ENCODE measurements around the gene PLEKHB2. TPM values are rescaled to one million over a fixed set of nuclear protein-coding genes. Genes with fewer than 3 reads are reported as not detected.

The PLEKHB2 gene
- total and polyA plus RNA-seq, 7 donors = 28.8 to 160 (median 39.6) TPM

- H3K27ac ChIP-seq = no peak overlapping the region
- peaks cover 0 to 6% (median 0%) of the 10 kb centered on the region in 4 donors for H3K4me1 ChIP-seq
- H3K9me3 ChIP-seq = no peaks in the 10 kb centered on the region
- H3K4me3 ChIP-seq = no peak overlapping the region
- intact Hi-C loops (cut with DNase I) = no loop called here
- no peak for DNase-seq
- H3K36me3 ChIP-seq = peaks cover 4 to 83% (median 15%) of the 10 kb centered on the region in 4 donors
- 96 to 97% methylated on average over 5 of the region's 5 CpGs for WGBS, 2 donors
- TF ChIP-seq CTCF (IDR thresholded peaks at IDR 0.05) = no peak
- no peak for TF ChIP-seq POLR2A (IDR thresholded peaks at IDR 0.05)
- TF ChIP-seq EP300 (IDR thresholded peaks at IDR 0.05) = no peak
- no peak for TF ChIP-seq POLR2AphosphoS5 (IDR thresholded peaks at IDR 0.05)
- no peaks in the 10 kb centered on the region for H3K27me3 ChIP-seq
Measured at GRCh38 chr2:131142849-131143248, 37.7 kb downstream of the PLEKHB2 start.

DNA sequence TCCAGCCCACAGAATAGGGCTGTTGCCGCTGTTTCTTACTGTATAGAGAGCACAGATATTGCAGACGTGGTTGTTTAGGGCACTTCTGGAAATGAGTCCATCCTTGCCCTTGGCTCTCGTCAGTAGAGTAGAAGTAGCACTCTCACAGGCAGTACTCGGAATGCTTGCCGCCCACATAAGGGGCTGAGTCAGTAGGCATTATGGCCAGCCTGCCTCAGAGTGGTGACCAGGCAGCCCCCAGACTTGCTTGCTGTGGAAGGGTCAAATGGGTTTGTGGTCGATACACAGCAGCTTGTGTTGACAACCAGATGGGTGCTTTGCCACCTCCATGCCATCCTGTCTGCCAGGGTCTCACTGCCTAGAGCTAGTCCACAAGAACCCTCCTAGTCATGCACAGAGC, 38.7 kb downstream of the PLEKHB2 start:
- Histone ChIP-seq H3K36me3 (peaks cover 4 to 88% (median 16%) of the 10 kb centered on the region in 4 donors), H3K4me3 (no peak overlapping the region)

DNA sequence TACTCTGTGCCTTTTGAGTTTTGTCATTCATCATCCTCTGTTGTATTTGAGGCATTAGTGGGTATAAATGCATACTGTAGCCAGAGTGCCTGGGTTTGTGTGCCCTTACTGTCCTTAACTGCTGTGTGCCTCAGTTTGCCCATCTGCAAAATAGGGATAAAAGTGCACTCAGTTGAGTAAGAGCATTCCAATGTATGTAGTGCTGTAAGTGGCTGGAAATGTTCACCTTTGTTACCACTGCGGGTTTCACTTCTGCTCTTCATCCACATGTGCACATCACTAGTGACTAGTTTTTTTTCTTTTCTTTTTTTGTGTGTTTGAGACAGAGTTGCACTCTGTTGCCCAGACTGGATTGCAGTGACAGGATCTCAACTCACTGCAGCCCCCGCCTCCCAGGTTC, 39.9 kb downstream of the PLEKHB2 start:
- intact Hi-C loops (cut with DNase I) = no loop called here
- no peaks in the 10 kb centered on the region for H3K27me3 ChIP-seq
- 95 to 98% methylated on average over 2 of the region's 2 CpGs for WGBS, 2 donors
- H3K36me3 ChIP-seq = peaks cover 4 to 85% (median 15%) of the 10 kb centered on the region in 4 donors
- H3K27ac ChIP-seq = no peak overlapping the region
- DNase-seq = no peak
- H3K4me3 ChIP-seq = no peak overlapping the region
- H3K4me1 ChIP-seq = peaks cover 0 to 6% (median 0%) of the 10 kb centered on the region in 4 donors
- TF ChIP-seq POLR2A (IDR thresholded peaks at IDR 0.05) (no peak), POLR2AphosphoS5 (IDR thresholded peaks at IDR 0.05) (no peak), CTCF (IDR thresholded peaks at IDR 0.05) (no peak), EP300 (IDR thresholded peaks at IDR 0.05) (no peak)
- H3K9me3 ChIP-seq = no peaks in the 10 kb centered on the region

More for the DNA sequence above, 38.7 kb downstream of the PLEKHB2 start:
- Histone ChIP-seq H3K9me3 (no peaks in the 10 kb centered on the region), H3K27me3 (no peaks in the 10 kb centered on the region), H3K4me1 (peaks cover 0 to 6% (median 0%) of the 10 kb centered on the region in 4 donors), H3K27ac (no peak overlapping the region)
- intact Hi-C loops (cut with DNase I) = no loop called here
- WGBS, 2 donors = 94 to 96% methylated on average over 6 of the region's 6 CpGs
- DNase-seq = no peak
- no peak for TF ChIP-seq EP300 (IDR thresholded peaks at IDR 0.05)
- TF ChIP-seq POLR2A (IDR thresholded peaks at IDR 0.05) = no peak
- TF ChIP-seq POLR2AphosphoS5 (IDR thresholded peaks at IDR 0.05) = no peak
- no peak for TF ChIP-seq CTCF (IDR thresholded peaks at IDR 0.05)

- Histone ChIP-seq H3K4me1 (peaks cover 0 to 6% (median 0%) of the 10 kb centered on the region in 4 donors), H3K36me3 (peaks cover 4 to 83% (median 10%) of the 10 kb centered on the region in 4 donors), H3K27ac (no peak overlapping the region), H3K27me3 (no peaks in the 10 kb centered on the region), H3K4me3 (no peak overlapping the region), H3K9me3 (no peaks in the 10 kb centered on the region)
- WGBS, 2 donors = 90 to 92% methylated on average over 7 of the region's 7 CpGs
- intact Hi-C loops (cut with DNase I) = no loop called here
- TF ChIP-seq EP300 (IDR thresholded peaks at IDR 0.05) (no peak), CTCF (IDR thresholded peaks at IDR 0.05) (no peak), POLR2A (IDR thresholded peaks at IDR 0.05) (no peak), POLR2AphosphoS5 (IDR thresholded peaks at IDR 0.05) (no peak)
- no peak for DNase-seq
Measured at GRCh38 chr2:131146231-131146630, 41.1 kb downstream of the PLEKHB2 start.

- peaks cover 0 to 6% (median 0%) of the 10 kb centered on the region in 4 donors for H3K4me1 ChIP-seq
- no peak for TF ChIP-seq EP300 (IDR thresholded peaks at IDR 0.05)
- TF ChIP-seq POLR2AphosphoS5 (IDR thresholded peaks at IDR 0.05) = no peak
- no peak for TF ChIP-seq POLR2A (IDR thresholded peaks at IDR 0.05)
- TF ChIP-seq CTCF (IDR thresholded peaks at IDR 0.05) = no peak
- peaks cover 4 to 78% (median 10%) of the 10 kb centered on the region in 4 donors for H3K36me3 ChIP-seq
- DNase-seq = no peak
- intact Hi-C loops (cut with DNase I) = no loop called here
- H3K9me3 ChIP-seq = no peaks in the 10 kb centered on the region
- H3K4me3 ChIP-seq = no peak overlapping the region
- WGBS, 2 donors = 87 to 92% methylated on average over 1 of the region's 1 CpG
- H3K27ac ChIP-seq = no peak overlapping the region
- no peaks in the 10 kb centered on the region for H3K27me3 ChIP-seq
Measured at GRCh38 chr2:131146749-131147148, 41.6 kb downstream of the PLEKHB2 start.

All from sigmoid colon (tissue), 7 donors.